Stomach (tissue), 9 donors: ENCODE data around the gene PPP3R1. TPM values are rescaled to one million over a fixed set of nuclear protein-coding genes. Genes with fewer than 3 reads are reported as not detected.

Experiments
- DNase-seq, 2 donors: peaks; one replicate each; pipeline versions ENCODE4 v3.0.0 to v3.0.0-alpha.2; 2013 to 2019
- H3K27ac ChIP-seq, 5 donors: fragments of 200-600 bp in 4 of 5; sonication (generic) in 4 of 5; one replicate each; pipeline ENCODE4 v1.5.1; 2013 to 2019; ENCODE audit warnings: mild to moderate bottlenecking in 1 of 5, moderate library complexity in 1 of 5
- H3K27me3 ChIP-seq, 3 donors: fragments of 200-600 bp; sonication (generic); one replicate each; pipeline ENCODE4 v1.5.1; 2017 to 2019; ENCODE audit warnings: mixed run types in 1 of 3
- H3K36me3 ChIP-seq, 4 donors: fragments of 200-600 bp; sonication (generic); 1 replicate in 3 of 4; 2 replicates in 1 of 4; pipeline ENCODE4 v1.5.1; 2016 to 2019
- H3K4me1 ChIP-seq, 4 donors: fragments of 200-600 bp; sonication (generic); one replicate each; pipeline ENCODE4 v1.5.1; 2016 to 2019
- H3K4me3 ChIP-seq, 4 donors: fragments of 200-600 bp; sonication (generic) in 3 of 4; one replicate each; pipeline ENCODE4 v1.5.1; 2016 to 2019; ENCODE audit warnings: mild to moderate bottlenecking in 1 of 4
- H3K9me3 ChIP-seq, 4 donors: fragments of 200-600 bp; sonication (generic); one replicate each; pipeline ENCODE4 v1.5.1; 2016 to 2019
- EP300 ChIP-seq: sonication (generic); formaldehyde crosslinking; IDR thresholded peaks from one replicate; pipeline ENCODE4 v1.6.1; 2017; ENCODE audit warnings: antibody characterized with exemption
- POLR2A ChIP-seq, 4 donors: fragments of 450-650 bp; IDR thresholded peaks; one replicate each; pipeline ENCODE4 v1.6.1; 2016; ENCODE audit warnings: antibody characterized with exemption in 4 of 4, control low read depth in 2 of 4, mild to moderate bottlenecking in 1 of 4, moderate library complexity in 1 of 4
- POLR2AphosphoS5 ChIP-seq, 3 donors: sonication (generic); formaldehyde crosslinking; IDR thresholded peaks; one replicate each; pipeline ENCODE4 v1.6.1; 2016; ENCODE audit warnings: antibody characterized with exemption in 3 of 3
- WGBS, 5 donors: extraction: QIAGEN DNeasy Blood & Tissue Kit in 3 of 5; methylation state at CpG; one replicate each; pipeline versions ENCODE4 v1.1.5 to v1.1.7; 2013 to 2018; 5-methylcytosine and 5-hydroxymethylcytosine counted together
- intact Hi-C: fragments of 100-400 bp; cut with DNase I; formaldehyde crosslinking; loops from one replicate; pipeline ENCODE4 v1.15.1; 2023; ENCODE audit warnings: low total_unique reads
- polyA plus RNA-seq, 3 donors: library from polyadenylated mRNA; stranded (reverse); fragments of 200-250 nt; gene quantifications; one replicate each; pipeline ENCODE4 v1.2.3, GENCODE V29; 2013
- total RNA-seq, 5 donors: library from RNA; depleted of rRNA; stranded (reverse); fragments of >200 nt; gene quantifications; one replicate each; pipeline versions ENCODE4 v1.1.0 to v1.2.3, GENCODE V29; 2014 to 2016
- TF ChIP-seq, protein P1 (sequence below), 7 experiments: fragments of 450-650 bp in 4 of 7; fragments of 200-600 bp in 3 of 7; sonication (generic) in 3 of 7; IDR thresholded peaks; one replicate each; pipeline ENCODE4 v1.5.1; 2016 to 2019; ENCODE audit warnings: antibody characterized with exemption in 7 of 7, control low read depth in 2 of 7, mild to moderate bottlenecking in 1 of 7
- donor health status: healthy with polysubstance abuse.
- donor health status: Bipolar disorder and iron deficiency.
- donor health status: healthy.

PPP3R1 gene
- total and polyA plus RNA-seq, 8 donors, result 1.2 to 65.7 (median 19.8) TPM

DNA sequence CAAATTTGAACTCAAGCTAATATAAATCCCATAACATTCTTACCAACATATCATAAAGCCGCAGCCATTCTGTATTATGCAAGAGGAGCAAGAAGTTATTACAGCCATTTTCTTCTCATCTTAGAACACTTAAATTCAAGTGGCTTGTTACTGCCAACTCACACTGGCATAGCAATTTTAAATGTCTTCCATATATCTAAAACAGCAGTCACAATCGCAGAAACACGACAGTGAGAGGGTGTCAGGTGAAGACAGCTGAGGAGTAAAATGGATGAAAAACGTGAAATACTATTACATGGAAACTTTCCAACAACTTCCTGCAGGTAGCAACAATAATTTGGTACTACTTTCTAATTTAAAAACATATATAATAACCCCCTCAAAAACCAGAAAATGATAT lies 17.9 kb downstream of the PPP3R1 start:
- Histone ChIP-seq H3K9me3 (no peaks in the 10 kb centered on the region), H3K4me3 (no peak overlapping the region), H3K27me3 (no peaks in the 10 kb centered on the region), H3K4me1 (peaks cover 23 to 92% (median 57%) of the 10 kb centered on the region in 4 donors), H3K36me3 (no peaks in the 10 kb centered on the region), H3K27ac (no peak overlapping the region)
- WGBS, 5 donors, result 88 to 95% (median 91%) methylated on average over 4 of the region's 4 CpGs
- intact Hi-C loops, result no loop called here
- TF ChIP-seq POLR2A (IDR thresholded peaks at IDR 0.05), result no peak
- TF ChIP-seq EP300, result no peak
- TF ChIP-seq POLR2AphosphoS5 (IDR thresholded peaks at IDR 0.05), result no peak
- TF ChIP-seq, protein P1, sequence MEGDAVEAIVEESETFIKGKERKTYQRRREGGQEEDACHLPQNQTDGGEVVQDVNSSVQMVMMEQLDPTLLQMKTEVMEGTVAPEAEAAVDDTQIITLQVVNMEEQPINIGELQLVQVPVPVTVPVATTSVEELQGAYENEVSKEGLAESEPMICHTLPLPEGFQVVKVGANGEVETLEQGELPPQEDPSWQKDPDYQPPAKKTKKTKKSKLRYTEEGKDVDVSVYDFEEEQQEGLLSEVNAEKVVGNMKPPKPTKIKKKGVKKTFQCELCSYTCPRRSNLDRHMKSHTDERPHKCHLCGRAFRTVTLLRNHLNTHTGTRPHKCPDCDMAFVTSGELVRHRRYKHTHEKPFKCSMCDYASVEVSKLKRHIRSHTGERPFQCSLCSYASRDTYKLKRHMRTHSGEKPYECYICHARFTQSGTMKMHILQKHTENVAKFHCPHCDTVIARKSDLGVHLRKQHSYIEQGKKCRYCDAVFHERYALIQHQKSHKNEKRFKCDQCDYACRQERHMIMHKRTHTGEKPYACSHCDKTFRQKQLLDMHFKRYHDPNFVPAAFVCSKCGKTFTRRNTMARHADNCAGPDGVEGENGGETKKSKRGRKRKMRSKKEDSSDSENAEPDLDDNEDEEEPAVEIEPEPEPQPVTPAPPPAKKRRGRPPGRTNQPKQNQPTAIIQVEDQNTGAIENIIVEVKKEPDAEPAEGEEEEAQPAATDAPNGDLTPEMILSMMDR (IDR thresholded peaks at IDR 0.05), result no peak
- no peak for DNase-seq

DNA sequence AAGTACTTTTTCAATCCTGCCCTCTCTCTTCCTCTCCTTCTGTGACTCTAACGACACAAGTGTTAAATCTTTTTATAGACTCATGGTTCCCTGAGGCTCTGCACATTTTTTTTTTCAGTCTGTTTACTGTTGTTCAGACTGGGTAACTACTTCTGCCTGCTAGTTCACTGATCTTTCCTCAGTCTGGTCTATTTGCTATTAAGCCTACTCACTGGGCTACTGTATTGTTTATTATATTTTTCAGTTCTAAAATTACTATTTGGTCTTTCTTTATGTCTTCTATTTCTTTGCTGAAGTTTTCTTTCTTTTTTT lies 21.3 kb downstream of the PPP3R1 start:
- intact Hi-C loops, result no loop called here
- Histone ChIP-seq H3K4me3 (no peak overlapping the region), H3K4me1 (peaks cover 0 to 83% (median 46%) of the 10 kb centered on the region in 4 donors), H3K9me3 (no peaks in the 10 kb centered on the region), H3K36me3 (no peaks in the 10 kb centered on the region), H3K27me3 (no peaks in the 10 kb centered on the region), H3K27ac (peak overlapping the region in 1 of 5 donors; percentile 22)
- no peak for DNase-seq
- no peak for TF ChIP-seq POLR2A (IDR thresholded peaks at IDR 0.05)
- TF ChIP-seq, protein P1 (IDR thresholded peaks at IDR 0.05), result no peak
- no peak for TF ChIP-seq EP300
- TF ChIP-seq POLR2AphosphoS5 (IDR thresholded peaks at IDR 0.05), result no peak
- 6 to 22% (median 17%) methylated on average over 1 of the region's 1 CpG for WGBS, 5 donors

DNA sequence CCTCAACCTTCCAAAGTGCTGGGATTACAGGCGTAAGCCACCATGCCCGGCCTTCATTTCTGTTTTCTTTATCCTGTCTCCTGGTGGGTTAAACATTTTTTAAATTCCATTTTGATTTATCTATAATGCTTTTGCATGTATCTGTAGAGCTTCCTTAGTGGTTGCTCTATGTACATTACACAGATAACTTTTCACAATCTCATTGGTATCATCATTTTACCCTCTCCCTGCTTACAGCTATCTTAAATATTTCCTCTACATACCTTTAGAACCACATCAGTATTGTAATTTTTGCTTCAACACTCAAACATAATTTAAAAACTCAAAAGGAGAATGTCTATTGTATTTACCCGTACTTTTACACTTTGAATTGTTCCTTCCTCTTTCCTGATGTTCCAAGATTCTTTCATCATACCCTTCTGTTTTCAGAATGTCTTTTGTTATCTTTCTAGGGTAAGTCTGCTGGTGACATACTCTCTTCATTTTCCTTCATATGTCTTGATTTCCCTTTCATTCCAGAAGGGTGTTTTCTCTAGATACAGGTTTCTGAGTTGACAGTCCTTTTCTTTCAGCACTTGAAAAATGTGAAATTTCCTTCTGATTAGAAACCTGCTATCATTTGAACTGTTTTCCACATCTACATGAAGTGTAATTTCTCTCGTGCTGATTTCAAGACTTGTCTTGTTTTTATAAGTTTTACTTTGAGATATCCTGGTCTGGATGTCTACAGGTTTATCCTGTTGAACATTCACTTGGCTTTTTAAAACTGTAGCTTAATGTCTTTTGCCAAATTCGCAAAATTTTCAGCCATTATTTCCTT lies 21.9 kb downstream of the PPP3R1 start:
- peaks cover 1 to 82% (median 46%) of the 10 kb centered on the region in 4 donors for H3K4me1 ChIP-seq
- 63 to 78% (median 75%) methylated on average over 5 of the region's 5 CpGs for WGBS, 5 donors
- intact Hi-C loops, result no loop called here
- H3K4me3 ChIP-seq, result no peak overlapping the region
- no peak for DNase-seq
- H3K36me3 ChIP-seq, result no peaks in the 10 kb centered on the region
- peak overlapping the region in 1 of 5 donors; percentile 22 for H3K27ac ChIP-seq
- H3K27me3 ChIP-seq, result no peaks in the 10 kb centered on the region
- no peak for TF ChIP-seq POLR2A (IDR thresholded peaks at IDR 0.05)
- TF ChIP-seq POLR2AphosphoS5 (IDR thresholded peaks at IDR 0.05), result no peak
- TF ChIP-seq EP300, result no peak
- TF ChIP-seq, protein P1 (IDR thresholded peaks at IDR 0.05), result no peak
- no peaks in the 10 kb centered on the region for H3K9me3 ChIP-seq

DNA sequence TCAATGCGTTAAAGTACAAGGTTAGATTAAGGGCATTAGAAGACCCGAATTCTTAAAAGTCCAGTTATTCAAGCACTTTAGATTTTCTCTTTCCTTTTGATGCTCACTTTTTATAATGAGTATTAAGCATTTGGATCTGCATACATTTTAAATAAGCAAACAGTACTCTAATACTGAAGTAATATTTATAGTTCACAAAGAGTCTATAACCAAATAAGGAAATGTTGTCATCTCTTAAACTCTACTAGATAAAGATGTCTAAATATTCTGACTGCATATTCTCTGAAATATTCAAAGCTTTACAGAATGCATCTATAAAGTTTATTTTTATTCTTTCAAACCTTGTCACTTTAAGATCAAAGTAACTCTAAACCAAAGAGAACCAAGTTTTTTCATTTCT lies 25.5 kb downstream of the PPP3R1 start:
- Histone ChIP-seq H3K4me1 (peaks cover 26 to 87% (median 60%) of the 10 kb centered on the region in 4 donors), H3K36me3 (no peaks in the 10 kb centered on the region), H3K9me3 (no peaks in the 10 kb centered on the region), H3K4me3 (no peak overlapping the region), H3K27ac (peak overlapping the region in 2 of 5 donors; percentile 17 to 29), H3K27me3 (no peaks in the 10 kb centered on the region)
- no peak for DNase-seq
- WGBS, 5 donors, result 29 to 65% (median 40%) methylated on average over 2 of the region's 2 CpGs
- TF ChIP-seq EP300 (no peak), POLR2A (IDR thresholded peaks at IDR 0.05) (no peak), POLR2AphosphoS5 (IDR thresholded peaks at IDR 0.05) (no peak)
- TF ChIP-seq, protein P1 (IDR thresholded peaks at IDR 0.05), result no peak
- intact Hi-C loops, result no loop called here
